ENCODE results near the gene PPARD.

The PPARD gene

DNA sequence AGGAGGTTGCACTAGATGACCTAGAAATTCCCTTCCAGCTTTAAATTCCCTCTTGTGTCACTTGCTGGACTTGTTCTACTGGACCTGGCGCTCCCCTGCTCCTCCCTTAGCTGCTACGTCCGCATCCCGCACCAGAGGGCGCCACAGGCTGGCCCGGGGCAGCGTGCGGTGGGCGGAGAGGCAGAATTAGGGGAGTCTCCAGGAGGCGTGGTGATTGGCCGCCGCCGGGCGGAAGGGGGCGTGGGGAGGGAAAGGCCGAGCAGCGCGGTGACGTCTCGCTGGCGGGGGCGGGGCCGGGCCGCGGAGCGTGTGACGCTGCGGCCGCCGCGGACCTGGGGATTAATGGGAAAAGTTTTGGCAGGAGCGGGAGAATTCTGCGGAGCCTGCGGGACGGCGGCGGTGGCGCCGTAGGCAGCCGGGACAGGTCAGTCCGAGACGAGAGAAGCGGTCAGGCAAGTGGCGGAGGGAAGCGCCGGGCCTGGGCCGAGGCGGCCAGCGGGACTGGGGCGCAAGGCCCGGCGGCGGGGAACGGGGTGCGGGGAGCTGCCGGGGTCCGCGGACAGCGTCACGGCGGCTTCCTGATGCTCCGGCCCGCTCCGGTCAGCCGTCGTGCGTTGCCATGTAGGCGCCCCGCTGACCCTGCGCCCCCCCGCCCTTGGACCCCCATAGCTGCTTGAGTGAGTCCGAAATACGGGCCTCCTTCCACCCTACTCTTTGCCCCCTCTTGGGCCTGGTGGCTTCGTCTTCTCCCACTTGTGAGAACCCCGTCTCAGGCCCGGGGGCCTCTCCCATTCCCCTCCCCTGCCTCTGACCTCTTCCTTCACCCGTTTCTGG lies at the start of gene PPARD:
TSS of gene PPARD (plus strand) at position 301 of the 834 bp plus-strand sequence. CDS start 68,530 bp downstream, outside the sequence.
- in situ Hi-C loops (cut with MboI; ENCODE audit: low sequenced_read_pairs), result no loop called here

GRCh38 chr6:35293681-35294080 lies 48.7 kb upstream of the PPARD start:
- in situ Hi-C loops (cut with MboI; ENCODE audit: low sequenced_read_pairs), result loop anchor here (10.0 kb wide), 1 partner anchor 161 kb away; the partner anchor contains the start of gene FANCE

DNA sequence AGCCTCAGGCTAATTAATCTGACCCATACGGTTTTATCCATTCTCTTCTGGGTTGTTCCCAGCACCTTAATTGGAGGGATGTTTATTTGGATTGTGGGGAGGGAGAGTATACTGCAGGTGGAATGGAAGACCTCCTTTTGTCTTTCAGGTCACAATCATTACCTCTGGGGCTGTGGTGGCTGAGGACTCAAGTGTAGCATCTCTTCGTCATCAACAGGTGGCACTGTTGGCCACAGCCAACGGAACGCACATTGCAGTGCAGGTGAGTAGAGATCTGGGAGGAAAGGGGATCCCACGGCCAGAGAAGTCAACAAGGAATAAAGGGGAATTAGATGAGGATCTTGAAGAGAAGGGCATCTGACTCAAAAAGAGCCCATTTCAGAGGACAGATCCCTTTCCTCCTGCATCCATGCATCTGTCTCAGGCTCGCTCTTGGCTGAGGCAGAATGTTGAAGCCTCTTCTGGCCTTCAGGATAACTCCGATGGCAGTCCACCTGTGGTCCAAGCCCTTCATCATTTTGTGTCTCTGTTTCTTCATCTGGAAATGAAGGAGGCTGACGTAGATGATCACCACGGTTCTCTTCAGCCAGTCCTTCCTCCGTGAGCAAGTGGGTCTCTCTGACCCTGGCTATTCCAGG lies 47.9 kb upstream of the PPARD start:
- in situ Hi-C loops (cut with MboI; ENCODE audit: low sequenced_read_pairs), result loop anchor here (10.0 kb wide), 1 partner anchor 160 kb away; the partner anchor contains the start of gene FANCE

- in situ Hi-C loops (cut with MboI; ENCODE audit: low sequenced_read_pairs), result loop anchor here (10.0 kb wide), 1 partner anchor 160 kb away; the partner anchor contains the start of gene FANCE
These were observed 47.3 kb upstream of the PPARD start for GRCh38 chr6:35295036-35295435.

DNA sequence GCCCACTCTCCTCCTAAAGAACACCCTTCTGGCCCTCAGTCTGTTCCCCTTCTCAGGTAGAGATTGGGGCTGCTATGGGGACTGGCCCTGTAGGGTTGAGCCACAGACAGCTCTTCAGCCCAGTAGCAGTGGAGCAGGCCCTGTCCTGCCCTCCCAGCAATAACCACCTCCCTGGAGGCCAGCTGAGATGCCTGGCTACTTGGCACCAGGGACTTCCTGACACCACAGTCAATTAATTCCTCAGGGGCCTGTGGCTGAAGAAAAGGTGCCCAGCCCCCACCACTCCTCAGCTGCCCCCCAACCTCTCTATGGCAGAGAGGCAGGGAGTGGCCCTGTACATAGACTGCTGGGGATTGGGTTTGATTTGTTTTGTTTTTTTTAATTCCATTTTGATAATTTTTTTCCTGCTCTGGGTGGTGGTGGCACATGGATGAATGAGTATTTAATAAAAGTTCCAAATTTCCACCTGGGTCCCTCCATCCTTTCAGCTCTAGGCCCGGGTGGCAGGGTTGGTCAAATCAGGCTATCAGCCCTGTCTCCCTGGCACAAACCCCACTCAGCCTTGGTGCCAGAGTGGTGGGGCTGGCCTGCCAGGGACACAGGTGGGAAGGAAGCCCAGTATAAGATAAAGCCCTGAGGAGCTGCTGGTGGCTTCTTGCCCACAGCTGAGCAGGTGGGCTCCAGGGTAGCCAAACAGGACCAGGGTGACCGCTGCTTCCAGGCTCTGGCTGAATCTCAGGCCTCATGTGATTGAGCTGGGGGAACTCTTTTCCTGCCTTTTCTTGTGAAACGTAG lies 46.6 kb upstream of the PPARD start:
- in situ Hi-C loops (cut with MboI; ENCODE audit: low sequenced_read_pairs), result loop anchor here (10.0 kb wide), 1 partner anchor 159 kb away; the partner anchor contains the start of gene FANCE

- in situ Hi-C loops (cut with MboI; ENCODE audit: low sequenced_read_pairs), result loop anchor here (10.0 kb wide), 1 partner anchor 158 kb away; the partner anchor contains the start of gene FANCE
These were observed 45.3 kb upstream of the PPARD start for GRCh38 chr6:35296931-35297600.

DNA sequence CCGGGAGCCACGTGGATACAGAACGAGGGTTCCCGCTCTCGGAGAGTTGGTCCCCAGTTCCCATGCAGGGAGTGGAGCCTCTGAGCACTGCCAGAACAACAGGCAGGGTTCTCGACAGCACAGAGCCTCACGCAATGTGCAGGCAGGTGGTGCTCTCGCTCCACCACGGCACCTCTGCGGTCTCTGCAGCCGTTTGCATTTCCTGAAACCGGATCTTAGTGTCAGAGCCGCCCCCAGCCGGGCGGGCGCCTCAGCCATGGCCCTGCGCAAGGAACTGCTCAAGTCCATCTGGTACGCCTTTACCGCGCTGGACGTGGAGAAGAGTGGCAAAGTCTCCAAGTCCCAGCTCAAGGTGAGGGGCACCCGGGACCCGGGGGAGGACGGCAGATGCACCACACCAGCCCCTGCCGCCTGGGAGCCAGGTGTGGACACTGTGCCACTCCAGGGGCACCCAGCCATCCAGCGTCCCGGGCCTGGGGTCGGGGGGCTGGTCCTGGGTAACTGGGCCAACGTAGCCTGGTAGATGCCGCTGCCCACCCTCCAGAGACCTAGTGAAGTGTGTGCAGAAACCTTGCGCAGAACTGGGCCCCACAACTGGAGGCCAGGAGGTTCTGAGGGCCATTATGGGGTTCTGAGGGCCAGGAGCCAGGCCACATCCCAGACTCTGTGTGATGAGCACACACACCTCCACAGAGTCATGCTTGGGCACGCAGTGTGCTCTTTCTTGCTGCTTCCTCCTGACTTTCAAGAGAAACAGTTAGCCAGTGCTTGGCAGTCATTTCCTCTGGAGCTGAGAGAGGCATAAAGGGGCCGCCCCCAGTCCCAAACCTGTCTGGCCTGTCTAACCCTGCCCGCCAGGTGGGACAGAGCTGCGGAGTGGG lies 44.5 kb upstream of the PPARD start, which contains the start of gene DEF6:
TSS of gene DEF6 (plus strand) at position 218 of the 881 bp plus-strand sequence. CDS start at position 257, 39 bp downstream.
- in situ Hi-C loops (cut with MboI; ENCODE audit: low sequenced_read_pairs), result loop anchor here (10.0 kb wide), 1 partner anchor 157 kb away; the partner anchor contains the start of gene FANCE

DNA sequence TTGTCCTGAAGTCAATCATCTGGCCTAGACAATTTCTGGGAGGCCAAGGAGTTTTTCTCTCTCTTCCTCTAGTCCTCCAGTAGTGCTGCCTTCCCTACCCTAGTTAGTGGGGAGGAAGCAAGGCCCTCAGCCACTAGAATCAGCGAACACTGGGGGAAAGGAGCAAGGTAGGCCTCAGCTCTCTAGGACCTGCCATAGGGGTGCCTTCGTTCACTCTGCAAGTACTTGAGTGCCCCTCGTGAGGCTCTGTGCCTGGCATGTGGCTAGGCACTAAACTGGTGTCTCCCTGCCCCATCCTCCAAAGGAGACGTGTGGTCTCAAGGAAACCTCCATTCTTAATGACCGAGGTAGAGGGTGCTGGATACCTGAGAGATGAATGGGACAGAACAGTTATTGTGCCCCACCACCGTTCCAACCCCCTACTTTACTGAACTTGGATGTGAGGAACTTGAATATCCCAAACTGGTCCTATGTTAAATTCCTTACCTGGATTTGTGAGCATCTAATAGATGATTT lies 43.7 kb upstream of the PPARD start:
- in situ Hi-C loops (cut with MboI; ENCODE audit: low sequenced_read_pairs), result loop anchor here (10.0 kb wide), 1 partner anchor 156 kb away; the partner anchor contains the start of gene FANCE

GRCh38 chr6:35299674-35300073 lies 42.7 kb upstream of the PPARD start:
- in situ Hi-C loops (cut with MboI; ENCODE audit: low sequenced_read_pairs), result loop anchor here (10.0 to 25.0 kb wide), 2 partner anchors 155 to 438 kb away; partner anchors contain the start of genes ARMC12 and FANCE

DNA sequence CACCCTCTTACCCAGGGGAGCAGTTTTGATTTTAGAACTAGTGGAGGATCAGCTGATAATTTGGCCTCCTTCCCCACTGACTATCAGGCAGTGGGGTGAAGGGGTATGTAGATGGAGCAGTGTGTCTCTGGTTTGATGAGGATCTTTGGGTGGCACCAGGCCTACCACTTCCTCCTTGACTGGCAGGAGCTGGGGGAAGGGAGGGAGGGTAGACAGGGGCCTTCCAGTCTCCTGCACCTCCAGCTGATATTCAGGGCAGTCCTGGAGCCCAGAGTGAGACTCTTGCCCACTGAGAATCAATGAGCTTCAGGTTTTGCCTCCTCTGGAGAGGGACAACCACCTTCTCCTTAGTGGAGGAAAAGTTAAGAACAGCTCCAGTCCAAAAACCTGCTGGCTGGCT lies 41.5 kb upstream of the PPARD start:
- in situ Hi-C loops (cut with MboI; ENCODE audit: low sequenced_read_pairs), result loop anchor here (25.0 kb wide), 1 partner anchor 436 kb away; the partner anchor contains the start of gene ARMC12

GRCh38 chr6:35302604-35303241 lies 39.6 kb upstream of the PPARD start:
- in situ Hi-C loops (cut with MboI; ENCODE audit: low sequenced_read_pairs), result loop anchor here (25.0 kb wide), 1 partner anchor 435 kb away; the partner anchor contains the start of gene ARMC12

- in situ Hi-C loops (cut with MboI; ENCODE audit: low sequenced_read_pairs), result loop anchor here (25.0 kb wide), 1 partner anchor 433 kb away; the partner anchor contains the start of gene ARMC12
These were observed 38.1 kb upstream of the PPARD start for GRCh38 chr6:35304299-35304698.

DNA sequence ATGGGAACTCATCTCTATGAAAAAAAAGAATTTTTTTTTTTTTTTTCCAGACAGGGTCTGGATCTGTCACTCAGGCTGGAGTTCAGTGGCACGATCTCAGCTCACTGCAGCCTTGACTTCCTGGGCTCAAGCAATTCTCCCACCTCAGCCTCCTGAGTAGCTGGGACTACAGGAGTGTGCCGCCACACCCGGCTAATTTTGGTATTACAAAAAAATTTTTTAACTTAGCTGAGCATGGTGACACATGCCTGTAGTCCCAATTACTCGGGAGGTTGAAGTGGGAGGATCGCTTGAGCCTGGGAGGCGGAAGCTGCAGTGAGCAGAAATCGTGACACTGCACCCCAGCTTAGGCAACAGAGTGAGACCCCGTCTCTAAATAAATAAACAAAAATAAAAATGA lies 37.2 kb upstream of the PPARD start:
- in situ Hi-C loops (cut with MboI; ENCODE audit: low sequenced_read_pairs), result loop anchor here (25.0 kb wide), 1 partner anchor 432 kb away; the partner anchor contains the start of gene ARMC12

DNA sequence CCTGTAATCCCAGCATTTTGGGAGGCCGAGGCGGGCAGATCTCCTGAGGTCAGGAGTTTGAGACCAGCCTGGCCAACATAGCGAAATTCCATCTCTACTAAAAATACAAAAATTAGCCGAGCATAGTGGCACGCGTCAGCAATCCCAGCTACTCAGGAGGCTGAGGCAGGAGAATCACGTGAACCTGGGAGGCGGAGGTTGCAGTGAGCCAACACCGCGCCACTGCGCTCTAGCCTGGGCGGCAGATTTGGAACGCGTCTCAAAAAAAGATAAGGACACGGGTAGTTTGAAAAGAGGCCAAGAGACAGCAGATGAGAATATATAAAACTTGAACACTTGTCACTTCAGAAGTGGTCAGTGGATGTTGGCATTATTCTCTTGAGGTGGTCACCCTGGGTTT lies 35.2 kb upstream of the PPARD start:
- in situ Hi-C loops (cut with MboI; ENCODE audit: low sequenced_read_pairs), result loop anchor here (25.0 kb wide), 1 partner anchor 430 kb away; the partner anchor contains the start of gene ARMC12

GRCh38 chr6:35308543-35308942 lies 33.8 kb upstream of the PPARD start:
- in situ Hi-C loops (cut with MboI; ENCODE audit: low sequenced_read_pairs), result loop anchor here (25.0 kb wide), 1 partner anchor 429 kb away; the partner anchor contains the start of gene ARMC12

DNA sequence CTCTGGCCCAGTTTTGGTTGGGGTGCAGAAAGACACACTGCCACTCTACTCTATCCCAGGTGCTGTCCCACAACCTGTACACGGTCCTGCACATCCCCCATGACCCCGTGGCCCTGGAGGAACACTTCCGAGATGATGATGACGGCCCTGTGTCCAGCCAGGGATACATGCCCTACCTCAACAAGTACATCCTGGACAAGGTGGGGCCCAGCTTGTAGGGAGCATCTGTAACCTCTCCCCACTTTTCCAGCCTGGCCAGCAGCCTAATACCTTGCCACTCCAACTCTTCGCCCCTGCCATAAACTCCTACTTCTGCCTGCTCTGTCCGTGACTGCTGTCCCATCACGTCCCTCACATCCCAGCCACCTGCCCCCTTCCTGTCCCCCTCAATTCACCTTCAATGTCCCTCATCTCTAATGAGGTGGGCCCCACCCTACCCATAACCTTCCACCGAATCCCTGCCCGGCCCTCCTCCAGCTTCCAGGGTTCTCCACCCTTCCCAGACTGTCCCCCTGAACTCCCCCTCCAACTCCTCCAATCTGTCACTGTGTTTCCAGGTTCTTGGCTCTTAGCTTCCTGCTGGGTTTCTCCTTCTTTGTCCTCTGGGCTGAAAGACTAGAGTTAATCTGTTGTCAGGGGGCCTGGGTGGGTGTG lies 32.6 kb upstream of the PPARD start:
- in situ Hi-C loops (cut with MboI; ENCODE audit: low sequenced_read_pairs), result loop anchor here (25.0 kb wide), 1 partner anchor 428 kb away; the partner anchor contains the start of gene ARMC12

DNA sequence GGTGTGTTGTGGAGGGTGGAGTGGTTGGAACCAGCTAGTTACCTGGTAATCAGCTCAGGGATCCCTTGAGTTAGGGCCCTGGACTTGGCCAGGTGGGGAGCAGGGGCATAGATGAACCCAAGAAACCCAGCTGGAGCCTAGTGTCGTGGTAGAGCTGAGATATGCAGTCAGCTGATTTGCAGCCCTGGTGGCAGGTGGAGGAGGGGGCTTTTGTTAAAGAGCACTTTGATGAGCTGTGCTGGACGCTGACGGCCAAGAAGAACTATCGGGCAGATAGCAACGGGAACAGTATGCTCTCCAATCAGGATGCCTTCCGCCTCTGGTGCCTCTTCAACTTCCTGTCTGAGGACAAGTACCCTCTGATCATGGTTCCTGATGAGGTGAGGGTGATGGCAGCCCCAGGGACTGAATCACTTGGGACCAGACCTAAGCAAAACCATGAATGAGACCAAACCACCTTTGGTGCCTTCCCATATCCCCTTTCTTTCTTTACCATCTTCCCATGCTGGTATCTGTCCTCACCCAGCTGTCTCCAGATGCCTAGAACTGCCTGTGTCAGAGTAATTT lies 32.0 kb upstream of the PPARD start:
- in situ Hi-C loops (cut with MboI; ENCODE audit: low sequenced_read_pairs), result loop anchor here (25.0 kb wide), 1 partner anchor 427 kb away; the partner anchor contains the start of gene ARMC12
